Measurements from ENCODE around the gene CARS1.

CARS1 gene

DNA sequence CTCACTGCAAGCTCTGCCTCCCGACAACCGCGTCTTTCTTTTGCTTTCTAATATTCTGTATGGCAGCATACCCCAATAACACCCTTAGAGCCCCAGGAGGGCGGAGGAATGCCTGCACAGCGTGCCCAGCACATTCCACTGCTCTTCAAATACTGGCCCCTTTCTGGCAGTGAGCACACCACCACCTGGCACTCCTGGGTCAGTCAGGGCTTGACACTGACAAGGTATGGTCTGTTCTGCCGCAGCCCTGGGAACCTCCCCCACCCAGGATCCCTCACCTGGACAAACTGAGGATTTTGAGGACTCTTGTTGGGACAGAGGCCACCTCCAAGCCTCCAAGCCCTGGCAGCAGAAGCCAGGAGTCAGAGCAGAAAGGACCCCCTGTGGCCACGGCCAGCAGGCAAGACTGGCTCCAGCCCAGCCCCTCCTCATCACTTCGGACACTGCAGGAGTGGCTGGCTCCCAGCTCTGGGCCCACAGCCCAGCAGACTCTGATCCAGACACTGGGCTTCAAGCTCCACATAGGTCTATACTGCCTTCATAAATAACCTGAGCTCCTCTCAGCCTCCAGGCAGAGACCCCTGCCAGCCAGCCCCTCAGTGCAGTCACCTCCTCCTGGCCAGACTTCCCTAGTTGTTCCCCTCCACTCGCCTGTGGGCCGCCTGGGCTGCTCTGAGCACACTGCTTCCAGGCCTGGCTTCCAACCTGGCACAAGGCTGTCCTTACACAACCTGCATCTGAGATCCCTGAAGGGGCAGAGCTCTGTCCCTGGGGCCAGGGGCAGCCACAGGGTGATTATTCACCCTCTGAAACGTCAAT is 14.5 kb downstream of the CARS1 start:
- Mint-ChIP-seq H3K4me3 (no peak overlapping the region), H3K9me3 (no peaks in the 10 kb centered on the region), H3K27me3 (ENCODE audit: low read depth) (no peaks in the 10 kb centered on the region), H3K27ac (no peak overlapping the region), H3K4me1 (ENCODE audit: low read depth) (peaks cover 7% of the 10 kb centered on the region), H3K36me3 (ENCODE audit: low read depth) (peaks cover 30% of the 10 kb centered on the region)

GRCh38 chr11:3041699-3042441 is 15.4 kb downstream of the CARS1 start:
- Mint-ChIP-seq H3K9me3 (no peaks in the 10 kb centered on the region), H3K27ac (no peak overlapping the region), H3K36me3 (ENCODE audit: low read depth) (peaks cover 36% of the 10 kb centered on the region), H3K27me3 (ENCODE audit: low read depth) (no peaks in the 10 kb centered on the region), H3K4me3 (no peak overlapping the region), H3K4me1 (ENCODE audit: low read depth) (peaks cover 10% of the 10 kb centered on the region)

DNA sequence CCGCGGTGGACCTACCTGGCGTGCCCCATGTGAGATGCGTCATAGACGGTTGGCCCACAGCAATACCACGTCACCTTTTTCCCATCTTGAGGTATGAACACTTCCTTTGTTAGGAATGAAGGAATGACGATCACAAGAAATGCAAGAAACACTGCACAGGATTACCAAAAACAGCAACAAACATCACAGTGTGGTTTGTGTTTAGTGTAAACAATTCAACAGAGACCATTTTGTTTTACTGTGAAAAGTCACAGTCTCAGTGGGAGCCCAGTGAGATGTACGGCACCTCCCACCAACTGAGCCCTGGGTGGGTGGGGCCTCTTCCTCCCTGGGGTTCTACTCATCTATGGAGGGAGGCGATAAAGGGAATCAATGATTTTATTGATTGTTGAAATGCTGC is 16.3 kb downstream of the CARS1 start:
- no peak overlapping the region for H3K27ac Mint-ChIP-seq
- no peak overlapping the region for H3K4me3 Mint-ChIP-seq
- H3K36me3 Mint-ChIP-seq (ENCODE audit: low read depth), result peaks cover 42% of the 10 kb centered on the region
- peaks cover 17% of the 10 kb centered on the region for H3K4me1 Mint-ChIP-seq (ENCODE audit: low read depth)
- H3K27me3 Mint-ChIP-seq (ENCODE audit: low read depth), result no peaks in the 10 kb centered on the region
- H3K9me3 Mint-ChIP-seq, result no peaks in the 10 kb centered on the region

DNA sequence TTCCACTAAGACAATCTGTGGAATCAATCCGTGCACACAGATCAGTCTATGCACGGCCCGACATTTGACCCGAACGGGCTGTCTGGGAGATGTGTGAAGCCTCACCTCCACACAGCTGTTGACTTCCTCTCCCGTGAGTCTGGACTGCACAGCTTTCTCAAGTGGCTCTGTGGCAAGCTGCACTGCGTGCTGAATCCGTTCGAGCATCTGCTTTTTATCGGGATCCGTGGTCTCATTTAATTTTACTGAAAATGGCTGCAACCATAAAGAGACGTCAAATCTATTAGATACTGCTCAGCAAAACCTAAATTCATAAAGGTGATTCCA is 19.3 kb downstream of the CARS1 start:
- no peaks in the 10 kb centered on the region for H3K9me3 Mint-ChIP-seq
- H3K4me3 Mint-ChIP-seq, result no peak overlapping the region
- peaks cover 42% of the 10 kb centered on the region for H3K36me3 Mint-ChIP-seq (ENCODE audit: low read depth)
- no peak overlapping the region for H3K27ac Mint-ChIP-seq
- H3K4me1 Mint-ChIP-seq (ENCODE audit: low read depth), result peaks cover 13% of the 10 kb centered on the region
- no peaks in the 10 kb centered on the region for H3K27me3 Mint-ChIP-seq (ENCODE audit: low read depth)

GRCh38 chr11:3037040-3037944 is 19.9 kb downstream of the CARS1 start:
- Mint-ChIP-seq H3K36me3 (ENCODE audit: low read depth) (peaks cover 47% of the 10 kb centered on the region), H3K4me1 (ENCODE audit: low read depth) (peaks cover 16% of the 10 kb centered on the region), H3K4me3 (no peak overlapping the region), H3K27me3 (ENCODE audit: low read depth) (no peaks in the 10 kb centered on the region), H3K9me3 (no peaks in the 10 kb centered on the region), H3K27ac (no peak overlapping the region)

GRCh38 chr11:3036419-3036818 is 20.8 kb downstream of the CARS1 start:
- no peaks in the 10 kb centered on the region for H3K9me3 Mint-ChIP-seq
- H3K4me1 Mint-ChIP-seq (ENCODE audit: low read depth), result peaks cover 17% of the 10 kb centered on the region
- H3K27ac Mint-ChIP-seq, result no peak overlapping the region
- H3K4me3 Mint-ChIP-seq, result no peak overlapping the region
- H3K27me3 Mint-ChIP-seq (ENCODE audit: low read depth), result no peaks in the 10 kb centered on the region
- peaks cover 50% of the 10 kb centered on the region for H3K36me3 Mint-ChIP-seq (ENCODE audit: low read depth)

DNA sequence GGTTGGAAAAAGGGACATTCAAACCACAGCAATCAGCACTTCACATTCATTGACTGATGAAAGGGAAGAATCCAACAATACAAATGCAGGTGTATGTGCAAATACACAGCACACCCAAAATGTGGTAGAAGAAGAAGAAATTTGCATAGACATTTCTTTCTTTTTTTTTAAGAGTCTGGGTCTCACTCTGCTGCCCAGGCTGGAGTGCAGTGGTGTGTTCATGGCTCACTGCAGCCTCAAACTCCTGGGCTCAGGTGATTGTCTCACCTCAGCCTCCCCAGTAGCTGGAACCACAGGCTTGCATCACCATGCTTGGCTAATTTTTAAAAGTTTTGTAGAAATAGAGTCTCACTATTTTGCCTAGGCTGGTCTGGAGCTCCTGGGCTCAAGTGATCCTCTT is 21.9 kb downstream of the CARS1 start:
- H3K27ac Mint-ChIP-seq, result peak overlapping the region; percentile 49
- no peaks in the 10 kb centered on the region for H3K27me3 Mint-ChIP-seq (ENCODE audit: low read depth)
- H3K9me3 Mint-ChIP-seq, result no peaks in the 10 kb centered on the region
- H3K4me1 Mint-ChIP-seq (ENCODE audit: low read depth), result peaks cover 28% of the 10 kb centered on the region
- H3K36me3 Mint-ChIP-seq (ENCODE audit: low read depth), result peaks cover 55% of the 10 kb centered on the region
- H3K4me3 Mint-ChIP-seq, result no peak overlapping the region

DNA sequence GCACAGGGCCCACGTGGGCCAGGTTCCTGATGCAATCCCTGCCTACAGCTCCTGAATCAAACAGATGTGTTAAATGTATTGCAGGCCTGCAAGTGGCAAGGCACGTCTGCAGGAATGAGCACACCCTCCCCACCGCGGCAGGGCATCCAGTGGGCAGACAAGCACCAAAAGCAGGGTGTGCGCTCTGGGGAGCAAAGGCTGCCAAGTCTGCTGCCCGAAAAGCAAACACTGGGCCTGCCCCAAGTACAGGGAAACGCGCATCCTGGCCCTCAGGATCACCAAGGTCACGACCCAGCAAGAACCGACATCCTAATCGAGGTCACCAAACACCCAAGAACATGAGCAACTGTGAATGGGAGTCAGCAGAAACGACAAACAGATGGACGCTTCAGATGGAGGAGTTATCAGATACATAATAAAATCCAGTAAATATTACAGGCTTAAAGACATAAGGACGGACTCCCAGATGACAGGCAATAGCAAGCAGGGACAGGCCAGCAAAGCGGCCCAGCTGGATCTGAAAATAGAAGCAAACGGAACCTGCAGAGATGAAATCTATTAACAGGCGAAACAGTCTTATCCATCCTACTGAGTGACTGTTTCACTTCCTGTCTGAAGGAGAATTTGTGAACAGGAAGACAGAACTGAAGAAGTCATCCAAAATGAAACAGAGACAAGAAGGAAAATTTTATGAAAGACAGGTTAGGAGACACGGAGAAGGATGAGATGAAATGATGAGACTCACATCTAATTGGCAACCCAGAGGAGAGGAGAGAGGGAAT is 26.7 kb downstream of the CARS1 start:
- Mint-ChIP-seq H3K27me3 (ENCODE audit: low read depth) (no peaks in the 10 kb centered on the region), H3K36me3 (ENCODE audit: low read depth) (peaks cover 56% of the 10 kb centered on the region), H3K4me1 (ENCODE audit: low read depth) (peaks cover 15% of the 10 kb centered on the region), H3K27ac (peak overlapping the region; percentile 16), H3K4me3 (no peak overlapping the region), H3K9me3 (no peaks in the 10 kb centered on the region)

DNA sequence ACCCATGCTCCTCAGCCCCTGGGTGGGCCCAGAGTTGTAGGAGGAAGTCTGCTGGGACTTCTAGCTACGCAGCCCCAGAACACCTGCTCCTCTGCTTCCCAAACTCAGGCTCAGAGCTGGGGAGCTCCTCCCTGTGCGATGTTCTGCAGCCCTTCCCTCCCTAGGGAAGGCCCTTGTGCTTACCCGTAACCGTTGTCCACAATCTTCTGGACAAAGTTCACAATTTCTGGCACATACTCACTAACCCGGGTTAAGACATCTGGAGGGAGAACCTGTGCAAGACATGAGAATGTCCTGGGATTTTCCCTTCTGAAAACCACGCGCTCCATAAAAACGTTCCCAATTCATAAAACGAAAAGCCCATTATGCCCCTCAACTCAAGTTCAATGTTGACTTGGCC is 28.4 kb downstream of the CARS1 start:
- Mint-ChIP-seq H3K4me1 (ENCODE audit: low read depth) (peaks cover 15% of the 10 kb centered on the region), H3K27ac (peak overlapping the region; percentile 26), H3K9me3 (no peaks in the 10 kb centered on the region), H3K4me3 (no peak overlapping the region), H3K36me3 (ENCODE audit: low read depth) (peaks cover 53% of the 10 kb centered on the region), H3K27me3 (ENCODE audit: low read depth) (no peaks in the 10 kb centered on the region)

- Mint-ChIP-seq H3K4me1 (ENCODE audit: low read depth) (peaks cover 30% of the 10 kb centered on the region), H3K27me3 (ENCODE audit: low read depth) (no peaks in the 10 kb centered on the region), H3K9me3 (no peaks in the 10 kb centered on the region), H3K27ac (no peak overlapping the region), H3K36me3 (ENCODE audit: low read depth) (peaks cover 59% of the 10 kb centered on the region), H3K4me3 (no peak overlapping the region)
These were observed 30.4 kb downstream of the CARS1 start for GRCh38 chr11:3026803-3027202.

- Mint-ChIP-seq H3K27ac (peak overlapping the region; percentile 78), H3K4me1 (ENCODE audit: low read depth) (peaks cover 31% of the 10 kb centered on the region), H3K36me3 (ENCODE audit: low read depth) (peaks cover 53% of the 10 kb centered on the region), H3K9me3 (no peaks in the 10 kb centered on the region), H3K27me3 (ENCODE audit: low read depth) (no peaks in the 10 kb centered on the region), H3K4me3 (peak overlapping the region; percentile 18)
These were observed 34.2 kb downstream of the CARS1 start for GRCh38 chr11:3022982-3023381.

GRCh38 chr11:3022300-3022967 is 34.8 kb downstream of the CARS1 start:
- peaks cover 35% of the 10 kb centered on the region for H3K4me1 Mint-ChIP-seq (ENCODE audit: low read depth)
- peaks cover 55% of the 10 kb centered on the region for H3K36me3 Mint-ChIP-seq (ENCODE audit: low read depth)
- H3K9me3 Mint-ChIP-seq, result no peaks in the 10 kb centered on the region
- H3K4me3 Mint-ChIP-seq, result peak overlapping the region; percentile 38
- no peaks in the 10 kb centered on the region for H3K27me3 Mint-ChIP-seq (ENCODE audit: low read depth)
- H3K27ac Mint-ChIP-seq, result peak overlapping the region; percentile 78

- H3K4me3 Mint-ChIP-seq, result no peak overlapping the region
- H3K9me3 Mint-ChIP-seq, result no peaks in the 10 kb centered on the region
- no peak overlapping the region for H3K27ac Mint-ChIP-seq
- H3K4me1 Mint-ChIP-seq (ENCODE audit: low read depth), result peaks cover 35% of the 10 kb centered on the region
- H3K27me3 Mint-ChIP-seq (ENCODE audit: low read depth), result no peaks in the 10 kb centered on the region
- peaks cover 51% of the 10 kb centered on the region for H3K36me3 Mint-ChIP-seq (ENCODE audit: low read depth)
These were observed 36.1 kb downstream of the CARS1 start for GRCh38 chr11:3021125-3021524.
